Transverse colon (tissue), 4 donors: ENCODE measurements around the gene CHSY1.

Experiments used
- CTCF ChIP-seq, 5 experiments: fragments of 200-600 bp in 3 of 5; fragments of 450-650 bp in 2 of 5; sonication (generic) in 3 of 5; IDR thresholded peaks; 1 replicate in 2 of 5; 2 replicates in 3 of 5; pipeline ENCODE4 v1.5.1; 2016 to 2017; ENCODE audit warnings: antibody characterized with exemption in 5 of 5, inconsistent platforms in 3 of 5, mild to moderate bottlenecking in 2 of 5, moderate library complexity in 1 of 5
- POLR2A ChIP-seq: fragments of 450-650 bp; IDR thresholded peaks from one replicate; pipeline ENCODE4 v1.6.1; 2016; ENCODE audit warnings: antibody characterized with exemption, mild to moderate bottlenecking, moderate library complexity
- POLR2AphosphoS5 ChIP-seq, 3 donors: sonication (generic); formaldehyde crosslinking; IDR thresholded peaks; one replicate each; pipeline ENCODE4 v1.6.1; 2016; ENCODE audit warnings: antibody characterized with exemption in 3 of 3

GRCh38 chr15:101156509-101157159 lies 95.2 kb downstream of the CHSY1 start:
- TF ChIP-seq CTCF (IDR thresholded peaks at IDR 0.05): no peak
- no peak for TF ChIP-seq POLR2AphosphoS5 (IDR thresholded peaks at IDR 0.05)
- no peak for TF ChIP-seq POLR2A
